T47D (cell line): ENCODE results near the gene PRCD.

Experiments
- DNase-seq, 2 experiments: peaks; one replicate each; pipeline versions ENCODE4 v3.0.0 to v3.0.0-alpha.2; 2011 to 2012; ENCODE audit warnings: low read depth in 1 of 2, low spot score in 1 of 2
- JUND ChIP-seq: IDR thresholded peaks from 2 replicates; pipeline ENCODE4 v1.6.1; 2012; ENCODE audit warnings: low read depth
- in situ Hi-C: cut with HindIII; loops from 2 replicates; pipeline ENCODE4 v1.10.0; 2016; ENCODE audit warnings: low sequenced_read_pairs, low pct_unique_long_range_greater_than_20kb

Gene PRCD

GRCh38 chr17:76543826-76544545 is 4.1 kb downstream of the PRCD start:
- DNase-seq, result no peak
- in situ Hi-C loops, result no loop called here
- no peak for TF ChIP-seq JUND

DNA sequence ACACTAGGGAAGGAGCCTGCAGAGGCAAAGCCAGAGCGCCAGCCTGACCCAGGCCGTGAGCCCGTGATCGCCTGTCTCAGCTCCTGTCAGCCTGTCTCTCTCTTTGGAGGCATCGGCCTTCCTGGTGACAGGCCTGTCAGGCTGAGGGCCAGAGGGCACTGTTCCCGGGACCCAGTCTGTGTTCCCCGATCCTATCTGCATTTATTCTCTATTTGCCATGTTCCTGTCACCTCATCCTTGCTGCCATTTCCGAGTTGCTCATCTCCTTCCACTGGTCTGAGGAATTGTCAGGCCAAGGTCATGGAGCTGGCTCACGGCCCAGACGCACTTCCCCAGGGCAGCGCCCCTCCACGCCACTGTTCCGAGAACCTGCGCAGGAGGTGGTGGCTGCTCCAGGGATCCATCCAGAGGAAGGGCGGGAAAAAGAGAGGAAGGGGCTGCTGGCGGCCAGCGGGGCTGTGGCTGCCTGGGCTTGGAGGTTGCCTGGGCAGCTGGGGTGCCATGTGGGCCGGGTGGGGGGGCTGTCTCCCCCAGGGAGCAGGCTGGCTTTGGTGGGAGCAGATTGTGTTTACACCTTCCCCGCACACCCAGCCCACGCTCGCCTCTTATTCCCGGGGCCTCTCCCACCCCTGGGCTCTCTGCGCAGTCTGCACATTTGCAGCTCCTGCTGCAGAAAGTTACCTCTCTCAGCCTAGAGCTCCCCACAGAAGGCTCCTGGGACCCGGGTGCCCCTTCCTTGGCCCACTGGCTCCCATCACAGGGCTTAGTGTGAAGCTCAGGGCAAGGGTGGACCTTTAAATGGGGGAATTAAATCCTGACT is 4.9 kb downstream of the PRCD start:
- no peak for TF ChIP-seq JUND
- in situ Hi-C loops, result no loop called here
- DNase-seq, result no peak

- in situ Hi-C loops, result no loop called here
- no peak for TF ChIP-seq JUND
- DNase-seq, result no peak
These were observed 6.2 kb downstream of the PRCD start for GRCh38 chr17:76545918-76546555.

- no peak for TF ChIP-seq JUND
- no peak for DNase-seq
- in situ Hi-C loops, result no loop called here
These were observed 6.8 kb downstream of the PRCD start for GRCh38 chr17:76546556-76547182.

DNA sequence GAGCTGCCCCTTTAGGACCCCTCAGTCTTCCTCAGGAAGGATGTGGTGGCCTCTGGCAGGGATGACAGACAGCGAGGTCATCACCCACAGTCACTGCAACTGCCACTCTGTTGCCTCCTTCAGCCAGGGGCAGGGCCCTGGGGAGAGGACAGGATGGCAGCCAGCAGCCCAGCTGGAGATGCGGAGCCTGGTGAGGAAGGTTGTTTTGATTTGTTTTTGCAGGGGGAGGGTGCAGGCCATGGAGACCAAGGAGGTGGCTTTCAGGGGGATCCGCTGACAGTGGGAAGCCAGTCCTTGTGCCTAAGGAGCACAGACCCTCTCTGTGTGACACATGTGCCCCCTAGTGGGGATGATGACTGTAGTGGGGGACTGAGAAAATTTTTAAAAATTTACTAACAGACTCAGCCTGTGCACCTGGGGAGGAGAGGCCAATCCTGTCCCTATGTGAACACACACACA is 7.4 kb downstream of the PRCD start:
- in situ Hi-C loops, result no loop called here
- peak; percentile 64 to 77 for DNase-seq
- no peak for TF ChIP-seq JUND

DNA sequence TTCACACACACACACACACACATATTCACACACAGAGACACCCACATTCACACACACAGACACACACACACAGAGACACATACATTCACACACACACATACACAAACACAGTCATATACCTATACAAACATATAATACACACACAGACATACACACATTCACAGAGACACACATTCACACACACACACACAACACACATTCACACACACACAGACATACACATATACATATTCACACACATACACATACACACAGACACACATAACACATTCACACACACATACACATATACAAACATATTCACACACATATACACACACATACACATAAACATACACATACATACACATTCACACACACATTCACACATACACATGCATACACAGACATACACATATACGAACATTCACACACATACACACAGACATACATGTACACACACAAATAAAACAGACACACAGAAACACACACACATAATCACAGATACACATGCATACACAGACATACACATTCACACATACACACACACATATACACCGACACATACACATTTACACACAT is 7.9 kb downstream of the PRCD start:
- DNase-seq, result no peak
- in situ Hi-C loops, result no loop called here
- TF ChIP-seq JUND, result no peak

GRCh38 chr17:76548378-76549214 is 8.8 kb downstream of the PRCD start:
- TF ChIP-seq JUND, result no peak
- in situ Hi-C loops, result no loop called here
- DNase-seq, result no peak

DNA sequence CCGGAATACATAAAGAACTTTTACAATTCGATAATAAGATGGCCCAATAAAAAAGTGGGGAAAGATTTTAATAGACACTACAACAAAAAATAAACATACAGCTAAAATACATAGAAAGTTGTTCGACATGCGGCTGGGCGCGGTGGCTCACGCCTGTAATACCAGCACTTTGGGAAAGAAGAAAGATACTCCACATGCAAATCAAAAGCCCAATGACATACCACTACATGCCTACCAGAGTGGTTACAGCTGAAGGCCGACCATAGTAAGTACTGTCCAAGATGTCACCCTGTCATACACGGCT is 9.3 kb downstream of the PRCD start:
- in situ Hi-C loops, result no loop called here
- no peak for TF ChIP-seq JUND
- no peak for DNase-seq

DNA sequence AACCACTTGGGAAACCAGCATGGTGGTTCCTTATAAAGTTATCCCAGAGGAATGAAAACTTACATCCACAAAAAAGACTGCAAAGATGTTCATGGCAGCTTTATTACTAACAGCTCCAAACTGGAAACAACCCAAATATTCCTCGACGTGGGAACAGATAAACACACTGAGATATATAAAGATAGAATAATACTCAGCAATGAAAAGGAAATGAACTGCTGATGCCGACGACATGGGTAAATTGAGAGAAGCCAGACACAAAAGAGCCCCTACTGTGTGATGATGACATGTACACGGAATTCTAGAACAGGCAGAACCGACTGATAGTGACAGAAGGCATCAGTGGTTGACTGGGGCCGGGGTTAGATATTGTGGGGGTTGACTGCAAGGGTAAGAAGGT is 9.7 kb downstream of the PRCD start:
- no peak for TF ChIP-seq JUND
- in situ Hi-C loops, result no loop called here
- DNase-seq, result no peak

GRCh38 chr17:76550712-76551615 is 11.1 kb downstream of the PRCD start:
- in situ Hi-C loops, result no loop called here

DNA sequence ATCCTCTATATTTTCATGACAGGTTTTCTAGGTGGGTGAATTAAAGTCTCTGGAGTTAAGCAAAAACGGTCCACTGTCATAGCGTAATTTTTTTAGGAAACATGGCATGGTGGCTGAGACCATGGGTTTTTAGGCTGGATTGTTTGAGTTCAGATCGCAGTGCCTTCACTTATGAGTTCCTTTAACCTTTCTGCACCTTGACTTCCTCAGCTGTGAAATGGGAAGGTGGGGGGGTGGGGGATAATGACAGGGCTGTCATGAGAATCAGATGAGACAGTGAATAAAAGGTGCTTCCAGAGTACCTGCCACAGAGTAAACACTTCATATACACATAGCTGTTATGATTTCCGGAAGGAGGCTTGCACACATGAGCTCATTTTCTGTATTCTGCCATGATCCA is 11.8 kb downstream of the PRCD start:
- no peak for DNase-seq
- no peak for TF ChIP-seq JUND
- in situ Hi-C loops, result no loop called here

More at GRCh38 chr17:76550712-76551615, 11.1 kb downstream of the PRCD start:
- no peak for TF ChIP-seq JUND
- DNase-seq, result peak in 1 of 2 experiments; percentile 55
